HepG2 (cell line): ENCODE data around the gene RING1. TPM values are rescaled to one million over a fixed set of nuclear protein-coding genes. Genes with fewer than 3 reads are reported as not detected.
A peak's percentile ranks its signal among the peaks of the same experiment; 100 is the strongest.

Source experiments
- CHD4 ChIP-seq: fragments of 200-600 bp; sonication (generic); IDR thresholded peaks from 2 replicates; pipeline ENCODE4 v1.7.0; 2017; ENCODE audit warnings: mild to moderate bottlenecking, low read length, borderline replicate concordance
- CREB1 ChIP-seq, 2 experiments: fragments of 450-650 bp in 1 of 2; IDR thresholded peaks; 2 replicates each; pipeline ENCODE4 v1.6.1; 2016 to 2017; ENCODE audit warnings: control low read depth in 1 of 2, mild to moderate bottlenecking in 1 of 2, missing compliant biosample characterization in 1 of 2, missing genetic modification characterization in 1 of 2
- HDAC1 ChIP-seq: sonication (generic); formaldehyde crosslinking; IDR thresholded peaks from 2 replicates; pipeline ENCODE4 v1.5.1; 2020; ENCODE audit warnings: mild to moderate bottlenecking, missing genetic modification reagents
- NCOA1 ChIP-seq: sonication (generic); formaldehyde crosslinking; IDR thresholded peaks from 2 replicates; pipeline ENCODE4 v1.9.0; 2021; ENCODE audit warnings: missing genetic modification reagents
- NFE2 ChIP-seq: sonication (generic); formaldehyde crosslinking; IDR thresholded peaks from 2 replicates; pipeline ENCODE4 v1.4.0; 2020; ENCODE audit warnings: missing genetic modification reagents
- PCBP2 ChIP-seq: fragments of 200-400 bp; formaldehyde crosslinking; optimal IDR thresholded peaks from 2 replicates; pipeline ENCODE3; 2018; ENCODE audit warnings: low read length, low read depth; ENCODE audit not compliant: poor library complexity, severe bottlenecking
- WIZ ChIP-seq: sonication (generic); formaldehyde crosslinking; IDR thresholded peaks from 2 replicates; pipeline ENCODE4 v1.5.1; 2020; ENCODE audit warnings: mild to moderate bottlenecking, missing genetic modification reagents
- ZBTB7A ChIP-seq: sonication (generic); formaldehyde crosslinking; IDR thresholded peaks from 2 replicates; pipeline ENCODE4 v1.8.0; 2022; ENCODE audit warnings: mild to moderate bottlenecking, missing genetic modification reagents
- ZNF225 ChIP-seq: sonication (generic); formaldehyde crosslinking; IDR thresholded peaks from 2 replicates; pipeline ENCODE4 v1.4.0; 2020; ENCODE audit warnings: mild to moderate bottlenecking, missing genetic modification reagents
- ZNF256 ChIP-seq: sonication (generic); formaldehyde crosslinking; conservative IDR thresholded peaks from 2 replicates; pipeline ENCODE4 v1.4.0; 2020; ENCODE audit warnings: missing genetic modification reagents
- ZNF557 ChIP-seq: sonication (generic); formaldehyde crosslinking; IDR thresholded peaks from 2 replicates; pipeline ENCODE4 v1.4.0; 2020; ENCODE audit warnings: missing genetic modification reagents
- ZNF83 ChIP-seq: sonication (generic); formaldehyde crosslinking; IDR thresholded peaks from 2 replicates; pipeline ENCODE4 v1.4.0; 2020; ENCODE audit warnings: missing genetic modification reagents, mild to moderate bottlenecking, borderline replicate concordance
- polyA plus RNA-seq, 8 experiments: library from polyadenylated mRNA; depleted of rRNA in 3 of 8; stranded (reverse) in 7 of 8; unstranded in 1 of 8; fragments of >200 nt; fragmentation: Illumina TruSeq in 4 of 8; extraction: Trizol in 4 of 8; gene quantifications; 2 replicates each; pipeline versions ENCODE4 v1.2.1 to v1.2.3, GENCODE V29; 2011 to 2016; ENCODE audit warnings: low read depth in 4 of 8, missing spikeins in 1 of 8, mixed read lengths in 1 of 8; ENCODE audit not compliant: insufficient read depth in 1 of 8
- total RNA-seq, 5 experiments: library from RNA; depleted of rRNA; stranded (reverse); fragments of >200 nt; fragmentation: Illumina TruSeq; extraction: Trizol; gene quantifications; 2 replicates each; pipeline ENCODE4 v1.2.3, GENCODE V29; 2016; ENCODE audit warnings: low read depth in 1 of 5
- TF ChIP-seq, protein P1 (sequence below): sonication (generic); formaldehyde crosslinking; conservative IDR thresholded peaks from 2 replicates; pipeline ENCODE4 v1.8.0; 2022; ENCODE audit warnings: mild to moderate bottlenecking, moderate library complexity, missing genetic modification reagents
- TF ChIP-seq, protein P2 (sequence below), 2 experiments: sonication (generic) in 1 of 2; formaldehyde crosslinking in 1 of 2; IDR thresholded peaks; 2 replicates each; pipeline versions ENCODE4 v1.6.1 to v1.9.0; 2014 to 2022; ENCODE audit warnings: antibody characterized with exemption in 1 of 2, borderline replicate concordance in 1 of 2, inconsistent platforms in 1 of 2, low read depth in 1 of 2, missing genetic modification reagents in 1 of 2
- TF ChIP-seq, protein P3 (sequence below): sonication (generic); formaldehyde crosslinking; IDR thresholded peaks from 2 replicates; pipeline ENCODE4 v1.4.0; 2020; ENCODE audit warnings: mild to moderate bottlenecking, missing genetic modification reagents
- TF ChIP-seq, protein P4 (sequence below): sonication (generic); formaldehyde crosslinking; IDR thresholded peaks from 2 replicates; pipeline ENCODE4 v1.4.0; 2020; ENCODE audit warnings: missing genetic modification reagents

RING1 gene
- total and polyA plus RNA-seq, 2 of the 13 experiments (the other 11 are each of a cell fraction or from before 2014, with no cell fraction given) = 23.9 to 33.6 TPM

DNA sequence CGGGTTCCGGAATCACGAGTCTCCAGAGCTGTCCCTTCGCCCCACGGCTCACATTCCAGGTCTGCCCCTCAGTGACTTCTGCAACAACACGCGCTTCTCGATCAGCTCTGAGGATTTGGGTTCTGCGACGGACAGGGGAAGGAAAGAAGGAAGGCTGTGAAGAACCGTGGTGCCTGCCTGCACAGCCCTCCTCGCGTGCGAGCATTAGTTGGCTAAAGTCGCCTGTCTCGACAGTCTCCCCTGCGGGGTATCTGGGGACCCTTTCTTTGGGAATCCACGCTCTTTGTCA is 40.3 kb downstream of the RING1 start (continued):
- TF ChIP-seq NCOA1 (CRISPR knock-in tag) (no peak; the same call in 1 of the 2 replicates), ZNF225 (CRISPR knock-in tag) (0 out of 2 replicates have a peak, but pooled peaks have one; percentile 28), PCBP2 (no peak), ZBTB7A (CRISPR knock-in tag) (0 out of 2 replicates have a peak, but pooled peaks have one; percentile 2), CREB1 (IDR thresholded peaks at IDR 0.05) (no peak), CREB1 (CRISPR knock-in tag; IDR thresholded peaks at IDR 0.05) (no peak), ZNF83 (CRISPR knock-in tag) (0 out of 2 replicates have a peak, but pooled peaks have one; percentile 45), ZNF256 (CRISPR knock-in tag) (no peak), NFE2 (no peak), ZNF557 (no peak), HDAC1 (CRISPR knock-in tag) (peak; percentile 65; the same call in 1 of the 2 replicates), WIZ (no peak), CHD4 (no peak)
- TF ChIP-seq, protein P1, sequence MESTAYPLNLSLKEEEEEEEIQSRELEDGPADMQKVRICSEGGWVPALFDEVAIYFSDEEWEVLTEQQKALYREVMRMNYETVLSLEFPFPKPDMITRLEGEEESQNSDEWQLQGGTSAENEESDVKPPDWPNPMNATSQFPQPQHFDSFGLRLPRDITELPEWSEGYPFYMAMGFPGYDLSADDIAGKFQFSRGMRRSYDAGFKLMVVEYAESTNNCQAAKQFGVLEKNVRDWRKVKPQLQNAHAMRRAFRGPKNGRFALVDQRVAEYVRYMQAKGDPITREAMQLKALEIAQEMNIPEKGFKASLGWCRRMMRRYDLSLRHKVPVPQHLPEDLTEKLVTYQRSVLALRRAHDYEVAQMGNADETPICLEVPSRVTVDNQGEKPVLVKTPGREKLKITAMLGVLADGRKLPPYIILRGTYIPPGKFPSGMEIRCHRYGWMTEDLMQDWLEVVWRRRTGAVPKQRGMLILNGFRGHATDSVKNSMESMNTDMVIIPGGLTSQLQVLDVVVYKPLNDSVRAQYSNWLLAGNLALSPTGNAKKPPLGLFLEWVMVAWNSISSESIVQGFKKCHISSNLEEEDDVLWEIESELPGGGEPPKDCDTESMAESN (CRISPR knock-in tag) = 0 out of 2 replicates have a peak, but pooled peaks have one; percentile 36
- TF ChIP-seq, protein P2, sequence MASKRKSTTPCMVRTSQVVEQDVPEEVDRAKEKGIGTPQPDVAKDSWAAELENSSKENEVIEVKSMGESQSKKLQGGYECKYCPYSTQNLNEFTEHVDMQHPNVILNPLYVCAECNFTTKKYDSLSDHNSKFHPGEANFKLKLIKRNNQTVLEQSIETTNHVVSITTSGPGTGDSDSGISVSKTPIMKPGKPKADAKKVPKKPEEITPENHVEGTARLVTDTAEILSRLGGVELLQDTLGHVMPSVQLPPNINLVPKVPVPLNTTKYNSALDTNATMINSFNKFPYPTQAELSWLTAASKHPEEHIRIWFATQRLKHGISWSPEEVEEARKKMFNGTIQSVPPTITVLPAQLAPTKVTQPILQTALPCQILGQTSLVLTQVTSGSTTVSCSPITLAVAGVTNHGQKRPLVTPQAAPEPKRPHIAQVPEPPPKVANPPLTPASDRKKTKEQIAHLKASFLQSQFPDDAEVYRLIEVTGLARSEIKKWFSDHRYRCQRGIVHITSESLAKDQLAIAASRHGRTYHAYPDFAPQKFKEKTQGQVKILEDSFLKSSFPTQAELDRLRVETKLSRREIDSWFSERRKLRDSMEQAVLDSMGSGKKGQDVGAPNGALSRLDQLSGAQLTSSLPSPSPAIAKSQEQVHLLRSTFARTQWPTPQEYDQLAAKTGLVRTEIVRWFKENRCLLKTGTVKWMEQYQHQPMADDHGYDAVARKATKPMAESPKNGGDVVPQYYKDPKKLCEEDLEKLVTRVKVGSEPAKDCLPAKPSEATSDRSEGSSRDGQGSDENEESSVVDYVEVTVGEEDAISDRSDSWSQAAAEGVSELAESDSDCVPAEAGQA (IDR thresholded peaks at IDR 0.05; ENCODE audit: low read depth) = no peak
- TF ChIP-seq, protein P2 (CRISPR knock-in tag; IDR thresholded peaks at IDR 0.05; ENCODE audit: borderline replicate concordance) = no peak
- TF ChIP-seq, protein P3, sequence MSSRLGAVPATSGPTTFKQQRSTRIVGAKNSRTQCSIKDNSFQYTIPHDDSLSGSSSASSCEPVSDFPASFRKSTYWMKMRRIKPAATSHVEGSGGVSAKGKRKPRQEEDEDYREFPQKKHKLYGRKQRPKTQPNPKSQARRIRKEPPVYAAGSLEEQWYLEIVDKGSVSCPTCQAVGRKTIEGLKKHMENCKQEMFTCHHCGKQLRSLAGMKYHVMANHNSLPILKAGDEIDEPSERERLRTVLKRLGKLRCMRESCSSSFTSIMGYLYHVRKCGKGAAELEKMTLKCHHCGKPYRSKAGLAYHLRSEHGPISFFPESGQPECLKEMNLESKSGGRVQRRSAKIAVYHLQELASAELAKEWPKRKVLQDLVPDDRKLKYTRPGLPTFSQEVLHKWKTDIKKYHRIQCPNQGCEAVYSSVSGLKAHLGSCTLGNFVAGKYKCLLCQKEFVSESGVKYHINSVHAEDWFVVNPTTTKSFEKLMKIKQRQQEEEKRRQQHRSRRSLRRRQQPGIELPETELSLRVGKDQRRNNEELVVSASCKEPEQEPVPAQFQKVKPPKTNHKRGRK = 0 out of 2 replicates have a peak, but pooled peaks have one; percentile 35
- TF ChIP-seq, protein P4, sequence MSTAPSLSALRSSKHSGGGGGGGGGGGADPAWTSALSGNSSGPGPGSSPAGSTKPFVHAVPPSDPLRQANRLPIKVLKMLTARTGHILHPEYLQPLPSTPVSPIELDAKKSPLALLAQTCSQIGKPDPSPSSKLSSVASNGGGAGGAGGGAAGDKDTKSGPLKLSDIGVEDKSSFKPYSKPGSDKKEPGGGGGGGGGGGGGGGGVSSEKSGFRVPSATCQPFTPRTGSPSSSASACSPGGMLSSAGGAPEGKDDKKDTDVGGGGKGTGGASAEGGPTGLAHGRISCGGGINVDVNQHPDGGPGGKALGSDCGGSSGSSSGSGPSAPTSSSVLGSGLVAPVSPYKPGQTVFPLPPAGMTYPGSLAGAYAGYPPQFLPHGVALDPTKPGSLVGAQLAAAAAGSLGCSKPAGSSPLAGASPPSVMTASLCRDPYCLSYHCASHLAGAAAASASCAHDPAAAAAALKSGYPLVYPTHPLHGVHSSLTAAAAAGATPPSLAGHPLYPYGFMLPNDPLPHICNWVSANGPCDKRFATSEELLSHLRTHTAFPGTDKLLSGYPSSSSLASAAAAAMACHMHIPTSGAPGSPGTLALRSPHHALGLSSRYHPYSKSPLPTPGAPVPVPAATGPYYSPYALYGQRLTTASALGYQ (CRISPR knock-in tag) = no peak
